ENCODE data around the gene WDR70. TPM values are rescaled to one million over a fixed set of nuclear protein-coding genes. Genes with fewer than 3 reads are reported as not detected.

Gene WDR70
- total and polyA plus RNA-seq, 2 of the 8 experiments (the other 6 are each of a cell fraction or from before 2014, with no cell fraction given), result 10.6 to 37.4 TPM

DNA sequence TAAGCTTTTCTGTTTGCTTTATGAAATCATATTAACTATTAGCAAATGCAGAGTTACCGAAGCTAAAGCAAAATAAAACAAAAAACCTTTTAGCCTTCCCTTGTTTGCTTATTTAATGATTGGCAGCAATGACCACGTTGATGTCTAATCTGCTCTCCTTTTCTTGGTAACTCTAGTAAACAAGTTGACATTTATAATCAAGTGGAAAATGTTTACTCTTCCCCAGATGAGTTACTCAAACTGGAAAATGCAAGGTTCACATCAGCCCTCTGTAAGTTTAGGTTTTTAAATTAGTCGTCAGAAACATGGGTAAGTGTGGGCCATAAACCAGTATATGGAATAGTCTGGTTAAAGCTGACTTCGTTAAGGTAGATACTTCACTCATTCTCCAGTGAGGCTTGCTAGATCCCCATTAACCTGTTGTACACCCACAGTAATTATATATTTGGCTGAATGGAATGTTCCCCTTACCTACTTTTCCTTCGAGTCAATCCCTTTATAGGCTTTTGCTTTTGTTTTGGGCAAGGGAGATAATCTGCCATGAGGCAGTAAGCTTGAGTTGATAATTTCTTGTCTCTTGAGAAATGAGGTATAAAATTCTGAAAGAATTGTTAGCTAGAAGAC lies 359.9 kb downstream of the WDR70 start:
- no peaks in the 10 kb centered on the region for H3K36me3 ChIP-seq (ENCODE audit: control insufficient read depth in 2 of 4, insufficient read depth in 4 of 4, low read length in 3 of 4)
- 91% methylated on average over 5 of the region's 5 CpGs; no CpG with 5 or more reads in 1 of the 2 experiments for WGBS, 2 experiments (ENCODE audit: extremely low coverage in 1 of 2, insufficient coverage in 1 of 2, insufficient read length in 1 of 2, insufficient replicate concordance in 2 of 2, low coverage in 1 of 2, low lambda C conversion rate in 2 of 2, missing lambda C conversion rate in 1 of 2)
- POLR2A ChIA-PET (ENCODE audit: partially characterized antibody), result no interaction called here

More for the DNA sequence above, 359.9 kb downstream of the WDR70 start:
- H3K27me3 ChIP-seq (replicated peaks in 1 of 4; ENCODE audit: control insufficient read depth in 3 of 4, extremely low read depth in 1 of 4, insufficient read depth in 3 of 4, low read length in 3 of 4), result no peaks in the 10 kb centered on the region
- no peaks in the 10 kb centered on the region for H3K79me1 ChIP-seq (ENCODE audit: low read depth, low read length)
- H3K4me2 ChIP-seq (ENCODE audit: insufficient read depth in 1 of 2, low read depth in 2 of 2, low read length in 2 of 2), result no peak overlapping the region
- no peak overlapping the region for H3K23ac ChIP-seq (ENCODE audit: insufficient read length)
- DNase-seq (ENCODE audit: low read depth in 1 of 2, low spot score in 2 of 2), result no peak
- H4K8ac ChIP-seq (ENCODE audit: extremely low read depth, insufficient read depth, low read length), result no peak overlapping the region
- H2BK20ac ChIP-seq (ENCODE audit: low read length), result no peak overlapping the region
- TF ChIP-seq RAD21 (IDR thresholded peaks at IDR 0.05 in 1 of 2, conservative IDR thresholded peaks at IDR 0.05 in 1 of 2; ENCODE audit: low read depth in 2 of 2, low read length in 2 of 2), result no peak
- TF ChIP-seq GABPA (IDR thresholded peaks at IDR 0.05; ENCODE audit: borderline replicate concordance, insufficient read depth, low read length), result no peak
- H3K4me3 ChIP-seq (ENCODE audit: extremely low read depth in 1 of 4, insufficient read depth in 2 of 4, low read depth in 3 of 4, low read length in 4 of 4), result no peak overlapping the region
- H3K4ac ChIP-seq (replicated peaks; ENCODE audit: insufficient read length, low read depth, low read length), result no peak overlapping the region
- no peak overlapping the region for H3K9ac ChIP-seq (replicated peaks in 1 of 4; ENCODE audit: extremely low read depth in 1 of 4, low read depth in 3 of 4, low read length in 3 of 4)
- no peak overlapping the region for H2BK15ac ChIP-seq (ENCODE audit: low read length)
- no peaks in the 10 kb centered on the region for H3K23me2 ChIP-seq (ENCODE audit: low read depth, low read length)
- no peak for FAIRE-seq
- H4K5ac ChIP-seq (ENCODE audit: insufficient read length, low read depth, low read length), result no peak overlapping the region
- no peak overlapping the region for H2BK5ac ChIP-seq (ENCODE audit: low read depth, low read length)
- no peak overlapping the region for H2AFZ ChIP-seq (ENCODE audit: low read length)
- H4K91ac ChIP-seq (replicated peaks; ENCODE audit: insufficient read length, low read length), result no peak overlapping the region
- no peaks in the 10 kb centered on the region for H3K79me2 ChIP-seq (ENCODE audit: control insufficient read depth in 1 of 2, insufficient read depth in 2 of 2, low read length in 2 of 2)
- no peaks in the 10 kb centered on the region for H3K4me1 ChIP-seq (replicated peaks in 1 of 4; ENCODE audit: control insufficient read depth in 3 of 4, insufficient read depth in 4 of 4, low read length in 3 of 4)
- H2BK120ac ChIP-seq (replicated peaks; ENCODE audit: low read depth, low read length), result no peak overlapping the region
- H3K18ac ChIP-seq (ENCODE audit: extremely low read depth, low read length), result no peak overlapping the region
- H2BK12ac ChIP-seq (ENCODE audit: low read depth, low read length), result no peak overlapping the region
- no peaks in the 10 kb centered on the region for H4K20me1 ChIP-seq (replicated peaks in 1 of 2; ENCODE audit: control insufficient read depth in 1 of 2, insufficient read depth in 2 of 2, low read length in 2 of 2)
- H3K56ac ChIP-seq (replicated peaks; ENCODE audit: insufficient read length, low read depth, low read length), result no peak overlapping the region
- H3K27ac ChIP-seq (ENCODE audit: low read depth, low read length), result no peak overlapping the region
- CTCF ChIA-PET (ENCODE audit: partially characterized antibody), result interaction anchor here (1.0 to 15.5 kb wide), 4 partner anchors 14 to 133 kb away, joined by 3 to 113 read pairs (median 4); no protein-coding TSS in a partner anchor
- H2AK5ac ChIP-seq (ENCODE audit: low read depth, low read length), result no peak overlapping the region
- H3K14ac ChIP-seq (ENCODE audit: insufficient read length), result no peak overlapping the region
- H3K9me3 ChIP-seq (ENCODE audit: insufficient read depth in 2 of 2, low read depth in 1 of 2, low read length in 1 of 2), result peaks cover 0 to 5% of the 10 kb centered on the region in 2 experiments; a peak in 1 of 4 replicates
